Upper lobe of left lung (tissue), 4 donors: ENCODE data around the gene SCN8A.

ENCODE experiments used
- EP300 ChIP-seq, 4 donors: sonication (generic); formaldehyde crosslinking; IDR thresholded peaks; one replicate each; pipeline ENCODE4 v1.5.1; 2017; ENCODE audit warnings: antibody characterized with exemption in 4 of 4, control low read depth in 2 of 4
- POLR2A ChIP-seq, 4 donors: fragments of 450-650 bp; IDR thresholded peaks; one replicate each; pipeline ENCODE4 v1.5.1; 2016 to 2017; ENCODE audit warnings: antibody characterized with exemption in 4 of 4, mild to moderate bottlenecking in 2 of 4
- POLR2AphosphoS5 ChIP-seq, 2 donors: sonication (generic); formaldehyde crosslinking; IDR thresholded peaks; one replicate each; pipeline ENCODE4 v1.5.1; 2017; ENCODE audit warnings: antibody characterized with exemption in 2 of 2
- TF ChIP-seq, protein P1 (sequence below), 6 experiments: fragments of 450-650 bp in 4 of 6; fragments of 200-600 bp in 2 of 6; sonication (generic) in 2 of 6; IDR thresholded peaks; one replicate each; pipeline ENCODE4 v1.5.1; 2016 to 2019; ENCODE audit warnings: antibody characterized with exemption in 6 of 6

DNA sequence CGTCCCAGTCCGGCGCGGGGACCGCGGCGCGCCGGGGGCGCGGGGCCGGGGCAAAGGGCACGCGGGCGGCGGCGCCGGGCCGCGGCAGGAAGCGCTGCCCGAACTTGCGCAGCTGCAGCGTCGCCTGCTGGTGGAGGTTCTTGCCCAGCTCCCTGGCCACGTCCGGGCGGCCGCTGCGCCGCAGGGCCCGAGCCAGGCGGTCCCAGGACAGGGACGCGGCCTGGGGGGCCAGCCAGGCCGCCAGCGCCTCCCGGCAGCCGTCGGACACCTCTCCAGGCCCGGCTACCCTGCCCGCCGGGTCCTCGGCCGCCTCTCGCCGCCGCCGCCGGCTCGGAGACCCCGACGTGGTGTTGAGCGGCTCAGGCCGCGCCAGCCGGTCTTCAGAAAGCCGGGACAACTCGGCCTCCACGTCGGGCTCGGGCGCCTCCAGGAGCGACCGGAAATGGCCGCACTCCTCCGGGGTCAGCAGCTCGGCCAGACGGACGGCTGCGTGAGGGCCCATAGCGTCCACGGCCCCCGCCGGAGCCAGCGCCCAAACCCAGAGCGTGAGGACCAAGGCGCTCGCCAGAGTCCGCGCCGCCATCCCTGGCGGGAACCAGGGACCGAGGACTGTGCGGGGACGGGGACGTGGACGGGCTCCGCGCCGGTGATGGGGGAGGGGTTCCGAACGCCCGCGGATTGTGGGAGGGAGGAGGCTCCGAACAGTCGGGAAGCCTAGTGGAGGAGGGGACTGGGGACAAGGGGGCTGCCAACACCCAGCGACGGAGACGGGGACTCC is 223.5 kb downstream of the SCN8A start:
- TF ChIP-seq, protein P1, sequence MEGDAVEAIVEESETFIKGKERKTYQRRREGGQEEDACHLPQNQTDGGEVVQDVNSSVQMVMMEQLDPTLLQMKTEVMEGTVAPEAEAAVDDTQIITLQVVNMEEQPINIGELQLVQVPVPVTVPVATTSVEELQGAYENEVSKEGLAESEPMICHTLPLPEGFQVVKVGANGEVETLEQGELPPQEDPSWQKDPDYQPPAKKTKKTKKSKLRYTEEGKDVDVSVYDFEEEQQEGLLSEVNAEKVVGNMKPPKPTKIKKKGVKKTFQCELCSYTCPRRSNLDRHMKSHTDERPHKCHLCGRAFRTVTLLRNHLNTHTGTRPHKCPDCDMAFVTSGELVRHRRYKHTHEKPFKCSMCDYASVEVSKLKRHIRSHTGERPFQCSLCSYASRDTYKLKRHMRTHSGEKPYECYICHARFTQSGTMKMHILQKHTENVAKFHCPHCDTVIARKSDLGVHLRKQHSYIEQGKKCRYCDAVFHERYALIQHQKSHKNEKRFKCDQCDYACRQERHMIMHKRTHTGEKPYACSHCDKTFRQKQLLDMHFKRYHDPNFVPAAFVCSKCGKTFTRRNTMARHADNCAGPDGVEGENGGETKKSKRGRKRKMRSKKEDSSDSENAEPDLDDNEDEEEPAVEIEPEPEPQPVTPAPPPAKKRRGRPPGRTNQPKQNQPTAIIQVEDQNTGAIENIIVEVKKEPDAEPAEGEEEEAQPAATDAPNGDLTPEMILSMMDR (IDR thresholded peaks at IDR 0.05), result peak; percentile 77 to 97 (median 94)
- peak in 2 of 4 donors; percentile 52 to 77 for TF ChIP-seq POLR2A (IDR thresholded peaks at IDR 0.05)
- TF ChIP-seq EP300 (IDR thresholded peaks at IDR 0.05), result no peak
- peak in 1 of 2 donors; percentile 37 for TF ChIP-seq POLR2AphosphoS5 (IDR thresholded peaks at IDR 0.05)
